ENCODE data around the gene UBE2U. TPM values are rescaled to one million over a fixed set of nuclear protein-coding genes. Genes with fewer than 3 reads are reported as not detected.
A peak's percentile ranks its signal among the peaks of the same experiment; 100 is the strongest.

UBE2U gene, protein sequence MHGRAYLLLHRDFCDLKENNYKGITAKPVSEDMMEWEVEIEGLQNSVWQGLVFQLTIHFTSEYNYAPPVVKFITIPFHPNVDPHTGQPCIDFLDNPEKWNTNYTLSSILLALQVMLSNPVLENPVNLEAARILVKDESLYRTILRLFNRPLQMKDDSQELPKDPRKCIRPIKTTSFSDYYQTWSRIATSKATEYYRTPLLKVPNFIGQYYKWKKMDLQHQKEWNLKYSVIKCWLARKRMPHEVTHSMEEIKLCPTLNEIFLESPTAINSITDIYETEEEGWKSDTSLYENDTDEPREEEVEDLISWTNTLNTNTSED
- total RNA-seq: not detected in 2 replicates

DNA sequence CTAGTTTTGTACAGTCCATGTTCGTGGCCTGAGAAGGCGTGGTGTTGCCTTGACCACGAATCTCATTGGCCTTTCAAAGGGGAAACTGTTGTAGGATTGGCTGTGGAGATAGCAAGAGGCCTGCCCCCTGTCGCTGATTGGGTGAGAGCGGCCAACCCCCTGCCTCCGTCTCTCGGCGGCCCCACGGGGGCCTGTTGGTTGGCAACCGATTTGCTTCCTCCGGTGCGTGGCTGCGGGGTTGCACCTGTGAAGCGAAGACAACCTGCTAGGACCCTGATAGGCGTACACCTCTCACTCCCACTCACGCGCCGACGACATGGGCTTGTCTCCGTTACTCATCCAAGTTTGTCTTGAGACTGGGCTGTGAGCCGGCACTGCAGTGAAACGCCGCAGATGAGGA is at the start of gene UBE2U:
Gene UBE2U, plus strand, starts transcription at position 204 of the 400 bp plus-strand sequence. CDS start 428 bp downstream, outside the sequence.
- H3K4me3 Mint-ChIP-seq (ENCODE audit: low read depth): no peak within 1 kb of the TSS
- no peaks in the 10 kb centered on the region for H3K36me3 Mint-ChIP-seq (ENCODE audit: low read depth)
- H3K9me3 Mint-ChIP-seq: no peaks in the 10 kb centered on the region
- intact Hi-C loops (cut with micrococcal nuclease): no loop called here
- H3K27ac Mint-ChIP-seq: no peak within 1 kb of the TSS
- no peak for DNase-seq (ENCODE audit: low spot score)
- peaks cover 9% of the 10 kb centered on the region for H3K27me3 Mint-ChIP-seq (ENCODE audit: low read depth)
- peaks cover 3% of the 10 kb centered on the region for H3K4me1 Mint-ChIP-seq (ENCODE audit: low read depth)

DNA sequence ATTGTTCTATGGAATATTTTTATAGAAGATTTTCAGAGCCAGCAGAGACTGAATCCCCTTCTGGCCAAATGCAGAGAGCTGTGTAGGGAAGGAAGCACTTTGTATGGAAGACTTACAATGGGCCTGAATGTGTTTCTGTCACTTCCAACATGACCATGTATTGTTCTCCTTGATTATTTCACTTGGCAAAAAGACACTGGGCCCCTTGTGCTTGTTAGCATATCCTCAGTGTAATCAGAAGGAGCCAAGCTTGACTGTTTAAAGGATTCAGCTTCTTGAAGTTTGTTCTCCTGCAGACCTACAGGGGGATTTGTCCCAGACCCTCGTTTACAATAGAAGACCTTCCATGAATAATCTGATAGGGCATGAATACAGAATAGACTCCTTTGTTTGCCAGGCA is 48.1 kb upstream of the UBE2U start:
- H3K27me3 Mint-ChIP-seq (ENCODE audit: low read depth): peaks cover 4% of the 10 kb centered on the region
- peaks cover 9% of the 10 kb centered on the region for H3K4me1 Mint-ChIP-seq (ENCODE audit: low read depth)
- DNase-seq (ENCODE audit: low spot score): no peak
- no peaks in the 10 kb centered on the region for H3K9me3 Mint-ChIP-seq
- H3K27ac Mint-ChIP-seq: no peak overlapping the region
- H3K36me3 Mint-ChIP-seq (ENCODE audit: low read depth): no peaks in the 10 kb centered on the region
- intact Hi-C loops (cut with micrococcal nuclease): no loop called here
- H3K4me3 Mint-ChIP-seq (ENCODE audit: low read depth): no peak overlapping the region

DNA sequence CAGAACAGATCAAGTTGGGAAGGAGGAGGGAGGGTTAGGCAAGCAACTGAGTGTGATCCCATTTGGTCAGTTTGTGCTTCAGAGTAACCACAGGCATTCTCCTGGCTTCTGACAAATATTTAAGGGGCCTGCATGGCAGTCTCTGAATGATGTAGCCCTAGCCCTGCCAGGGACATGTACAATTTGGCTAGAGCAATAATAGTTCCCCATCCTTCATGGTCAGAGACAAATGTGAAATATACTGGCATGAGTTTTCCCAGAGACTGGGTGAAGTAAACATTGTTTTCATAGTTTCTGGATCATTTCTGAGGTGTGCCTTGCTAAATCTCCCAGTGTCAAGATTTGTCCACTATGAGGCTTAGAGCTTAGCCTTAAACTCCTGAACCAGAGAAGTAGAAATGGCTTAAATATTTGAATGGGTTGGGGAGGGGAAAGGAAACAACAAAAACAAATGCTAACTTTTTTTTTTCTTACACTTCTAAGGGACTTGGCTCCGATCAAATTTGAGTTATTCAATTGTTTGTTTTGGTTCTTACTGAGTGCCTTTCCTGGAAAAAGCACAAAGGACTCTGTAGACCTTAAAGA is 42.0 kb upstream of the UBE2U start:
- intact Hi-C loops (cut with micrococcal nuclease): no loop called here

DNA sequence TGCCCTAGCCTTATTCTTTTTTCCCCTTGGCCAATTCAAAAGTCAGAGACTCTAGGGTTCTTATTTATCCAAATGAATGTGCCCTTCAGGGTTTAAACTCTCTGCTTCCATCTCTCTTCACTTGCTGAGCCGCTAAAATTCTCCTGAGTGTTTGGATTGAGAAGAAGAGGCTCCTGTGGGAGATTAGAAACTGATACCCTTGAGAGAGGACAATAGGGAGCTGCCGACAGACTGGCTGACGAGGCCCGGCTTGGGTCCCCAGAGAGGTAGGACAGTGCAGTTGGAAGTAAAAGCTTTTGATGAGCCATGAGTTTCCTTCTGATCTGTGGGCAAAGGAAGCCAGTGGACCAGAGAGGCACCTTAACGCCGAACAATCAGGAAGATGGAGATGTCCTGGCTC is 41.3 kb upstream of the UBE2U start:
- Mint-ChIP-seq H3K27me3 (ENCODE audit: low read depth) (peaks cover 32% of the 10 kb centered on the region), H3K4me3 (ENCODE audit: low read depth) (no peak overlapping the region), H3K27ac (no peak overlapping the region), H3K9me3 (no peaks in the 10 kb centered on the region), H3K4me1 (ENCODE audit: low read depth) (no peaks in the 10 kb centered on the region), H3K36me3 (ENCODE audit: low read depth) (no peaks in the 10 kb centered on the region)
- intact Hi-C loops (cut with micrococcal nuclease): no loop called here
- no peak for DNase-seq (ENCODE audit: low spot score)

More for the DNA sequence above, 42.0 kb upstream of the UBE2U start:
- no peak overlapping the region for H3K4me3 Mint-ChIP-seq (ENCODE audit: low read depth)
- no peaks in the 10 kb centered on the region for H3K36me3 Mint-ChIP-seq (ENCODE audit: low read depth)
- H3K4me1 Mint-ChIP-seq (ENCODE audit: low read depth): no peaks in the 10 kb centered on the region
- no peaks in the 10 kb centered on the region for H3K9me3 Mint-ChIP-seq
- no peak overlapping the region for H3K27ac Mint-ChIP-seq
- DNase-seq (ENCODE audit: low spot score): no peak
- peaks cover 31% of the 10 kb centered on the region for H3K27me3 Mint-ChIP-seq (ENCODE audit: low read depth)

DNA sequence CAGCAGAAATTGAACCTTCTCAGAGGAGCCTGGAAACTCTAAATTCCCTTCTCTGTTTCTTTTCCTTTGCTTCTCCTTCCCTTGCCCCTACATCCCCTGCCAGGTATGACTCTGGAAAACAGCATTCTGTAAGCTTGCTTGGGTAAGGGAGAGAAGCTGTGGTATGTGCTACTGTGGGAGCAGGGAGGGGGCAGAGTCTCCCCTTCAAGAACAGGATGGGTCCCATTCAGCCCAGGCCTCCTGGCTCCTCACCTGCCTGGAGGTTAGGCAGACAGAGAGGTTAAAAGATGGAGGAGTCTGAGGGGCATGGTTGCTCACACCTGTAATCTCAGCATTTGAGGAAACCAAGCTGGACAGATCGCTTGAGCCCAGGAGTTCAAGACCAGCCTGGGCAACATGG is 40.6 kb upstream of the UBE2U start:
- Mint-ChIP-seq H3K36me3 (ENCODE audit: low read depth) (no peaks in the 10 kb centered on the region), H3K4me3 (ENCODE audit: low read depth) (no peak overlapping the region), H3K27me3 (ENCODE audit: low read depth) (peaks cover 37% of the 10 kb centered on the region), H3K4me1 (ENCODE audit: low read depth) (no peaks in the 10 kb centered on the region), H3K27ac (no peak overlapping the region), H3K9me3 (no peaks in the 10 kb centered on the region)
- DNase-seq (ENCODE audit: low spot score): no peak
- intact Hi-C loops (cut with micrococcal nuclease): no loop called here

DNA sequence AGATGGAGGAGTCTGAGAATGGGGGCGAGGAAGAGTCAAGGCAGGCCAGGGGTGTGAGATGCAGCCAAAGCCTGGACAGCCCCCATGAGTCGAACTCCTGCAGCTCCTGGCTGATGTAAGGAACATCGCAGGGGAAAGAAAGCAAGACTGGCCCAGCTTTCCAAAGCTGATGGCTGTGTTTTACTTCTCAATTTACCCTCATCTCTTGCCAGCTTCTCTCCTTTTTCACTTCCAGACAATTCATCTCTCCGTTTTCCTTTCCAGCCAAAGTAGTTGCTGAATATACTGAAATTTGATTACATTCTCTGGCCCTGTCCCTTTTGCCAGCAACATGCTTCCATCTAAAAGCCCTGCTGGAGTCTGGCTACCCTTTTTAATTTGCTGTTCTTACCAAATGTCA is 40.0 kb upstream of the UBE2U start:
- Mint-ChIP-seq H3K27me3 (ENCODE audit: low read depth) (peaks cover 44% of the 10 kb centered on the region), H3K4me1 (ENCODE audit: low read depth) (no peaks in the 10 kb centered on the region), H3K4me3 (ENCODE audit: low read depth) (no peak overlapping the region), H3K9me3 (no peaks in the 10 kb centered on the region), H3K27ac (no peak overlapping the region), H3K36me3 (ENCODE audit: low read depth) (no peaks in the 10 kb centered on the region)
- intact Hi-C loops (cut with micrococcal nuclease): no loop called here
- no peak for DNase-seq (ENCODE audit: low spot score)

DNA sequence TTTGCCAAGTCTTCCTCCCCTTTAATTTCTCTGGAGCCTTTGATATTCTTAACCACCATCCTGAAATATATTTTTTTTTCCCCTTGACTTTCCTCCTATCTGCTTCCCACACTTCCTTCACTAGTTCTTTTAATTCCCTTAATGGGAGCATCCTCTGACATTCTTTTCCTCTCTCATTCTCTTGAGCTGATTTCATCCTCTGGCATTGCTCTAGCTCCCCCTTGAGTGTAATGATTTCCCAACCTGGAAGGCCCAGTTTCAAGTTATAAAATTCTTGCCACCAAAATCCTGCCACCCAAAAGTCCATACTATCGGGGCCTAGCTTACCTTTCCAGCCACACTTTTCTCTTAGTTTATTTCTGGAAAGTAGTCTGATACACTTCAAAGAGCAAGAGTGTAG is 39.5 kb upstream of the UBE2U start:
- DNase-seq (ENCODE audit: low spot score): no peak
- peaks cover under 1% of the 10 kb centered on the region for H3K9me3 Mint-ChIP-seq
- H3K4me1 Mint-ChIP-seq (ENCODE audit: low read depth): no peaks in the 10 kb centered on the region
- no peaks in the 10 kb centered on the region for H3K36me3 Mint-ChIP-seq (ENCODE audit: low read depth)
- intact Hi-C loops (cut with micrococcal nuclease): no loop called here
- peaks cover 44% of the 10 kb centered on the region for H3K27me3 Mint-ChIP-seq (ENCODE audit: low read depth)
- H3K4me3 Mint-ChIP-seq (ENCODE audit: low read depth): no peak overlapping the region
- H3K27ac Mint-ChIP-seq: no peak overlapping the region

DNA sequence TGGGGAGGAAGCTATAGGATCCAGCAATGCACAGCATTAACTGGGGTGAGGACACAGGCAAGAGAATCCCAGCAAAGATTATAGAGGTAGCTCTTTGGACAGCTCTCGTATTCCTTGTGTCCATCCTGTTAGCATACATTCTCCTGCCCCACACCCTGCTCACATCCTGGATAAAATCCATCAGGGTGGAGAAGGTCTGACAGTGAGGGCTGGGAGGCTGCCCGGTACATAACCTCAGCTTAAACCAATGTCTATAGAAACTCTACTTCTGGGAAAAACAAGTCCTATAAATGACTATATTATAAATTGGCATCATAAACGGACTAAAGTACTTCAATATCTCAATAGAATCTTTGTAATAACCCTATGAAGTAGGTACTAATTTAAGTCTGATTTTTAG is 36.8 kb upstream of the UBE2U start:
- Mint-ChIP-seq H3K4me3 (ENCODE audit: low read depth) (no peak overlapping the region), H3K27ac (no peak overlapping the region), H3K27me3 (ENCODE audit: low read depth) (peaks cover 45% of the 10 kb centered on the region), H3K36me3 (ENCODE audit: low read depth) (no peaks in the 10 kb centered on the region), H3K9me3 (peaks cover 12% of the 10 kb centered on the region), H3K4me1 (ENCODE audit: low read depth) (peaks cover 10% of the 10 kb centered on the region)
- no peak for DNase-seq (ENCODE audit: low spot score)
- intact Hi-C loops (cut with micrococcal nuclease): no loop called here

DNA sequence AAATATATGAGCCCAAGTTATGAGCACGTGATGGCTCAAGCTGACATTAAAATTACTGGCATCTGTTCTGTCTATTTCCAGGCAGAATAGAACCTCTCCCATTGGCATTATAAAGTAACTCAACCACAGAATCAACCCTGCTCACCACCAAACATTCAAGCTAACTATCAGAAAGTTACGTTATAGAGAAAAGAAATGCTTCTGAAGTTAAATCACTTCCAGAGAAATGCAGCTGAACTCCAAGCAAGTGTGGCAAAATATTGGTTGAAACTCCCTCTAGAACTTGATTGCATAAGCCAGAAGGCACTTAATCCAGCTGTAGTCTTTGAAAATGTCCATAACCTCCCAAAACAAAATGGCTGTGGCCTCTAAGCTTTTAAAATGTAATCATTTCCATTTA is 36.2 kb upstream of the UBE2U start:
- intact Hi-C loops (cut with micrococcal nuclease): no loop called here
- no peak for DNase-seq (ENCODE audit: low spot score)
- H3K4me3 Mint-ChIP-seq (ENCODE audit: low read depth): no peak overlapping the region
- H3K27ac Mint-ChIP-seq: no peak overlapping the region
- H3K4me1 Mint-ChIP-seq (ENCODE audit: low read depth): peaks cover 16% of the 10 kb centered on the region
- peaks cover 42% of the 10 kb centered on the region for H3K27me3 Mint-ChIP-seq (ENCODE audit: low read depth)
- H3K36me3 Mint-ChIP-seq (ENCODE audit: low read depth): no peaks in the 10 kb centered on the region
- peaks cover 12% of the 10 kb centered on the region for H3K9me3 Mint-ChIP-seq

DNA sequence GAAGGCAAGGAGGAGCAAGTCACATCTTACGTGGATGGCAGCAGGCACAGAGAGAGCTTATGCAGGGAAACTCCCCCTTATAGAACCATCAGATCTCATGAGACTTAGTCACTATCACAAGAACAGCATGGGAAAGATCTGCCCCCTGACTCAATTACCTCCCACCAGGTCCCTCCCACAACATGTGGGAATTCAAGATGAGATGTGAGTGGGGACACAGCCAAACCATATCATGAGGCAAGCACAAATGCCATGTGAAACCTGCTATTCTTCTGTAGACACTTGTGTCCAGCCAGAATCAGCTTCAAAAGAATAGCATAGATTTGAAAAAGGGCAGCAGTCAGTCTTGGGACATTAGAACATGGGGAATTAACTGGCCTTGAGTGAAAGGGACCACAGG is 32.2 kb upstream of the UBE2U start:
- DNase-seq (ENCODE audit: low spot score): no peak
- peaks cover 22% of the 10 kb centered on the region for H3K4me1 Mint-ChIP-seq (ENCODE audit: low read depth)
- H3K4me3 Mint-ChIP-seq (ENCODE audit: low read depth): no peak overlapping the region
- no peak overlapping the region for H3K27ac Mint-ChIP-seq
- peaks cover 47% of the 10 kb centered on the region for H3K27me3 Mint-ChIP-seq (ENCODE audit: low read depth)
- intact Hi-C loops (cut with micrococcal nuclease): no loop called here
- peaks cover 12% of the 10 kb centered on the region for H3K9me3 Mint-ChIP-seq
- H3K36me3 Mint-ChIP-seq (ENCODE audit: low read depth): no peaks in the 10 kb centered on the region

DNA sequence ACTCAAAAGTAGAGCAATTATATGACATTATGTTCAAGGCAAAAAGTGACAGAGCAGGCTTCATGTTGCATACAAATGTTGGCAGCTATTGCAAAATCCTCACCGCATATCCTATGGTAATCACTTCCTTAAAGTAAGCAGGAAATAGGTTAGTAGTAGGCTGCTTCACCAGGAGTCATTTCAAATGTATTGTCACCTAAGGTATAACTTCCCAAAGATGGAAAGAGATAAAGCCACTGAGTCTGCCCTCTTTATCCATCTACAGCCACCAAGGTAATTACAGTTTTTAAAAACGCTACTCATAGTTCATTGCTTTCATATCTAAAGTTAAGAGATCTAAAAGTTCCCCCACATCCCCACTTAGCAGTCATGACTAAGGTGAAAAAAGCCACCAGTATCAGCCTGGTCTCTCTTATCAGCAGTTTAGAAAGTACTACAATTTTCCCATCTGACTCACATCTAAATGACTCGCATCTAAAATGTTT is 31.6 kb upstream of the UBE2U start:
- no peak overlapping the region for H3K4me3 Mint-ChIP-seq (ENCODE audit: low read depth)
- no peaks in the 10 kb centered on the region for H3K36me3 Mint-ChIP-seq (ENCODE audit: low read depth)
- H3K27ac Mint-ChIP-seq: peak overlapping the region; percentile 36
- no peak for DNase-seq (ENCODE audit: low spot score)
- H3K27me3 Mint-ChIP-seq (ENCODE audit: low read depth): peaks cover 53% of the 10 kb centered on the region
- peaks cover 22% of the 10 kb centered on the region for H3K4me1 Mint-ChIP-seq (ENCODE audit: low read depth)
- intact Hi-C loops (cut with micrococcal nuclease): loop anchor here (1.0 to 2.0 kb wide), 2 partner anchors 21 to 51 kb away; no protein-coding TSS in a partner anchor
- H3K9me3 Mint-ChIP-seq: peaks cover 12% of the 10 kb centered on the region

DNA sequence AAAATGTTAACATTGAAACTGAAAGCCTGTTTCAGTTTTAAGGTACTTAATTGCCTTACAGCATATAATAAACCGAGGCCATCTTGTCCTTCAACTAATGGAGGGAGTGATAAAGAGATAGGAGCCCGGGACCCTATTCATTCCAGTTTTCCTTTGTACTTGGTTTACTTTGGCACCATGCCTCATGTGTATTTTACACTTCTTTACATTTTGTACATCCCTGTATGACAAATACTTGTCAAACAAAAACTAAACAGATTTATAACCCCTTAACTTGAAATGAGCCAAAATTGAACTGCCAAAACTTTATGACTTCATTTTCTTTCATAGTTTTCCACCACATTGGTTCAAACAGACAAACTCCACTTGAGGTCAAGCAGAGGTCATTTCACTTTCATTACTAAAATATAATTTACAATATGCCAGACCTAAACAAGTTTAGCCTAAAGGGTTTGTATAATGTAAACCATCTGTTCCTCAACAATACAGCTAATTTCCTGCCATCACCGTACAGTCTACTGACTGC is 30.9 kb upstream of the UBE2U start:
- Mint-ChIP-seq H3K27ac (no peak overlapping the region), H3K9me3 (peaks cover 12% of the 10 kb centered on the region), H3K4me3 (ENCODE audit: low read depth) (no peak overlapping the region), H3K36me3 (ENCODE audit: low read depth) (no peaks in the 10 kb centered on the region), H3K4me1 (ENCODE audit: low read depth) (peaks cover 22% of the 10 kb centered on the region), H3K27me3 (ENCODE audit: low read depth) (peaks cover 49% of the 10 kb centered on the region)
- intact Hi-C loops (cut with micrococcal nuclease): loop anchor here (1.0 to 2.0 kb wide), 2 partner anchors 22 to 51 kb away; no protein-coding TSS in a partner anchor
- DNase-seq (ENCODE audit: low spot score): no peak

DNA sequence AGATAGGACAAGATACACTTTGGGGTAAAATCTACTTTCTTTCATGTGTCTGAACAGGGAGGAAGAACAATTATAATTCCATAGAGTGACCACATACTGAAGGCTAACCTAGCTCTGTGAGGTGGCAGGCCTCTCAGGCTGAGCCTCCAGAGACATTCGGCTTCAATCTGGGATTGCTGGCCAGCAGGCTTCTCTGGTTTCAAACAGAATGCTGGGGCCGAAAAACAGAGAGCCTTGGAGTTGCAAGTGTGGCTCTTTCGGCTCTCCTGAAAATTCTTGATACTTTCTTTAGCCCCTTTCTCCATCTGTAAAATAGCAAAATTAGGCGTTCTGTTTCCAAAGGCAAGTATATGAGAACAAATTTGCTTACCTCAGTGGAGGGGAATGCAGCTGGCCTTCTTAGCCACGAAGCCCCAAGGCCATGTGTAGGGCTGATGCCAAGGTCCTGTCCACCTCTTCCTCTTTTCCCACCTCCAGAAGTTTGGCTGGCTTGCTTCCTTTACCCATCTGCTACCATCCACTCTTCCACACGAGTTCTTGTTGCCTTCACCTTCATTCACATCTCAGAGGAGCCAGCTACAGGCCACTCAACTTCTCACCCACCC is 30.0 kb upstream of the UBE2U start:
- Mint-ChIP-seq H3K36me3 (ENCODE audit: low read depth) (no peaks in the 10 kb centered on the region), H3K4me1 (ENCODE audit: low read depth) (peaks cover 22% of the 10 kb centered on the region), H3K27me3 (ENCODE audit: low read depth) (peaks cover 45% of the 10 kb centered on the region), H3K27ac (no peak overlapping the region), H3K4me3 (ENCODE audit: low read depth) (no peak overlapping the region), H3K9me3 (peaks cover 12% of the 10 kb centered on the region)
- no peak for DNase-seq (ENCODE audit: low spot score)
- intact Hi-C loops (cut with micrococcal nuclease): loop anchor here (2.0 kb wide), 1 partner anchor 23 kb away; no protein-coding TSS in a partner anchor

Data from activated T-helper 2 cell treated with anti-CD3 and anti-CD28 coated beads, Interferon-gamma antibody, Interleukin-2, Interleukin-4, amounts not matched to agents 10 μg/mL and 5 μg/mL and 100 μg/mL, durations not matched to agents 14 hours and 24 hours and 36 hours (primary cell).